Measurements from ENCODE around the gene PACRG.

GRCh38 chr6:163228041-163228440 lies 500.3 kb downstream of the PACRG start:
- no peak for TF ChIP-seq MYC (IDR thresholded peaks at IDR 0.05; ENCODE audit: low read depth, low read length)
- TF ChIP-seq CTCF (IDR thresholded peaks at IDR 0.05; ENCODE audit: extremely low read depth in 1 of 2, insufficient read depth in 1 of 2, low read depth in 1 of 2, low read length in 2 of 2): no peak
- no peak for TF ChIP-seq POLR2A (IDR thresholded peaks at IDR 0.05; ENCODE audit: low read depth, low read length)
- TF ChIP-seq POLR2AphosphoS5 (IDR thresholded peaks at IDR 0.05; ENCODE audit: insufficient read depth, low read depth, low read length): no peak
- TF ChIP-seq EZH2 (IDR thresholded peaks at IDR 0.05; ENCODE audit: borderline replicate concordance, low read depth, low read length, severe bottlenecking): no peak
- no peak for TF ChIP-seq MAX (IDR thresholded peaks at IDR 0.05; ENCODE audit: insufficient read depth, insufficient read length)
- no peak for TF ChIP-seq FOS (IDR thresholded peaks at IDR 0.05; ENCODE audit: borderline replicate concordance, insufficient read depth, low read length)
- TF ChIP-seq GATA2 (IDR thresholded peaks at IDR 0.05; ENCODE audit: insufficient read depth, insufficient read length, low read depth, low read length): no peak
- no peak for TF ChIP-seq JUN (IDR thresholded peaks at IDR 0.05; ENCODE audit: borderline replicate concordance, insufficient read depth, insufficient read length, low read depth)
